Trophoblast cell (in vitro differentiated cells and primary cell): Measurements from ENCODE around the gene FRMD1.

Experiments
- DNase-seq, 2 donors: peaks; one replicate each; pipeline ENCODE4 v3.0.0-alpha.2; 2016
- H2AFZ ChIP-seq: 2 replicates; pipeline ENCODE4 v1.6.1; 2013; ENCODE audit warnings: low read length, moderate library complexity, mild to moderate bottlenecking; ENCODE audit not compliant: insufficient read depth, poor library complexity
- H2AK5ac ChIP-seq: 2 replicates; pipeline ENCODE4 v1.6.1; 2013; ENCODE audit warnings: mild to moderate bottlenecking, low read length
- H2BK120ac ChIP-seq: 2 replicates; pipeline ENCODE4 v1.6.1; 2013; ENCODE audit warnings: low read length, mild to moderate bottlenecking, moderate library complexity; ENCODE audit not compliant: insufficient read depth, poor library complexity
- H2BK12ac ChIP-seq: 2 replicates; pipeline ENCODE4 v1.6.1; 2013; ENCODE audit warnings: mild to moderate bottlenecking, low read length, moderate library complexity
- H2BK5ac ChIP-seq: 2 replicates; pipeline ENCODE4 v1.6.1; 2013; ENCODE audit warnings: low read length, low read depth, moderate library complexity, mild to moderate bottlenecking; ENCODE audit not compliant: poor library complexity
- H3K14ac ChIP-seq: 2 replicates; pipeline ENCODE4 v1.6.1; 2013; ENCODE audit warnings: mild to moderate bottlenecking, low read length
- H3K18ac ChIP-seq: 2 replicates; pipeline ENCODE4 v1.6.1; 2013; ENCODE audit warnings: mild to moderate bottlenecking, low read length
- H3K23ac ChIP-seq: 2 replicates; pipeline ENCODE4 v1.6.1; 2013; ENCODE audit warnings: low read length
- H3K27ac ChIP-seq: 2 replicates; pipeline ENCODE4 v1.5.1; 2013; ENCODE audit warnings: low read depth, mild to moderate bottlenecking, inconsistent platforms, low read length, moderate library complexity
- H3K27me3 ChIP-seq: 2 replicates; pipeline ENCODE4 v1.6.1; 2013; ENCODE audit warnings: inconsistent platforms, mild to moderate bottlenecking, low read length, moderate library complexity; ENCODE audit not compliant: insufficient read depth
- H3K36me3 ChIP-seq, 2 experiments: 1 replicate in 1 of 2; 2 replicates in 1 of 2; pipeline ENCODE4 v1.6.1; 2013; ENCODE audit warnings: low read length in 2 of 2, mild to moderate bottlenecking in 2 of 2, moderate library complexity in 1 of 2; ENCODE audit not compliant: insufficient read depth in 2 of 2, control insufficient read depth in 1 of 2
- H3K4ac ChIP-seq: 2 replicates; pipeline ENCODE4 v1.6.1; 2013; ENCODE audit warnings: low read depth, mild to moderate bottlenecking, low read length, moderate library complexity
- H3K4me1 ChIP-seq, 2 experiments: 1 replicate in 1 of 2; 2 replicates in 1 of 2; pipeline ENCODE4 v1.6.1; 2013; ENCODE audit warnings: low read length in 2 of 2, mild to moderate bottlenecking in 2 of 2, moderate library complexity in 1 of 2; ENCODE audit not compliant: insufficient read depth in 2 of 2, control insufficient read depth in 1 of 2
- H3K4me2 ChIP-seq: 2 replicates; pipeline ENCODE4 v1.6.1; 2013; ENCODE audit warnings: inconsistent platforms, mild to moderate bottlenecking, low read length, moderate library complexity
- H3K4me3 ChIP-seq: 2 replicates; pipeline ENCODE4 v1.5.1; 2013; ENCODE audit warnings: mild to moderate bottlenecking, low read depth, low read length, inconsistent platforms
- H3K79me1 ChIP-seq: one replicate; pipeline ENCODE4 v1.6.1; 2013; ENCODE audit warnings: low read length
- H3K79me2 ChIP-seq: 2 replicates; pipeline ENCODE4 v1.6.1; 2013; ENCODE audit warnings: low read length, mild to moderate bottlenecking; ENCODE audit not compliant: control insufficient read depth, insufficient read depth, poor library complexity
- H3K9ac ChIP-seq: 2 replicates; pipeline ENCODE4 v1.6.1; 2013; ENCODE audit warnings: mild to moderate bottlenecking, low read length
- H3K9me3 ChIP-seq: 2 replicates; pipeline ENCODE4 v1.6.1; 2013; ENCODE audit warnings: low read depth, mild to moderate bottlenecking, control low read depth, inconsistent platforms, low read length; ENCODE audit not compliant: insufficient read depth
- H4K12ac ChIP-seq: 2 replicates; pipeline ENCODE4 v1.6.1; 2013; ENCODE audit warnings: low read depth, mild to moderate bottlenecking, low read length, moderate library complexity
- H4K8ac ChIP-seq: 2 replicates; pipeline ENCODE4 v1.6.1; 2013; ENCODE audit warnings: low read depth, mild to moderate bottlenecking, low read length, moderate library complexity
- H4K91ac ChIP-seq: one replicate; pipeline ENCODE4 v1.6.1; 2013; ENCODE audit warnings: low read depth, mild to moderate bottlenecking, low read length, moderate library complexity
- WGBS: extraction: QIAGEN DNeasy Blood & Tissue Kit; methylation state at CpG from one replicate; pipeline ENCODE4 v1.1.7; 2013; ENCODE audit warnings: missing lambda C conversion rate; ENCODE audit not compliant: insufficient read length, insufficient coverage; ENCODE audit errors: extremely low coverage; 5-methylcytosine and 5-hydroxymethylcytosine counted together

FRMD1 gene

DNA sequence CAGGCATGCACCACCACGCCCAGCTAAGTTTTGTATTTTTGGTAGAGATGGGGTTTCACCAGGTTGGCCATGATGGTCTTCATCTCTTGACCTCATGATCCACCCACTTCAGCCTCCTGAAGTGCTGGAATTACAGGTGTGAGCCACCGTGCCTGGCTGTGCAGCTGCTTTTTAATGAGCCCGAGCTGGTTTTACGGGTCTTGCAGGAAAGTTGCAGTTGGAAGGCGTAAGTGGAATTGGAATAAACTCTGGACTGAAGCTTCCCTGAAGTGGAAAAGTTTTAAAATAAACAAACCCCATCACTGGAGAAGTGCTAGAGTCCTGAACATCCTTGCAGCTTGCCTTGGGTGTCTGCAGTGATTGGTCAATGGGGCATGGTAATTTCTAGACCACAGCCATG, 41.2 kb downstream of the FRMD1 start:
- Histone ChIP-seq H3K9me3 (peaks cover 24% of the 10 kb centered on the region), H4K91ac (no peak overlapping the region), H3K36me3 (no peaks in the 10 kb centered on the region), H3K79me1 (no peaks in the 10 kb centered on the region), H3K4me2 (no peak overlapping the region), H3K27ac (no peak overlapping the region), H2BK5ac (no peak overlapping the region), H3K4me3 (no peak overlapping the region), H2BK12ac (no peak overlapping the region), H4K12ac (no peak overlapping the region), H3K23ac (no peak overlapping the region), H3K9ac (no peak overlapping the region), H3K79me2 (no peaks in the 10 kb centered on the region), H2AFZ (no peak overlapping the region), H4K8ac (no peak overlapping the region), H3K27me3 (no peaks in the 10 kb centered on the region), H3K4me1 (peaks cover 0 to 9% of the 10 kb centered on the region in 2 experiments), H3K14ac (no peak overlapping the region), H3K4ac (no peak overlapping the region), H3K18ac (no peak overlapping the region), H2AK5ac (no peak overlapping the region), H2BK120ac (no peak overlapping the region)
- peak; percentile 65 to 76 for DNase-seq
- WGBS, result no CpG with 5 or more reads among the region's 5 CpGs

DNA sequence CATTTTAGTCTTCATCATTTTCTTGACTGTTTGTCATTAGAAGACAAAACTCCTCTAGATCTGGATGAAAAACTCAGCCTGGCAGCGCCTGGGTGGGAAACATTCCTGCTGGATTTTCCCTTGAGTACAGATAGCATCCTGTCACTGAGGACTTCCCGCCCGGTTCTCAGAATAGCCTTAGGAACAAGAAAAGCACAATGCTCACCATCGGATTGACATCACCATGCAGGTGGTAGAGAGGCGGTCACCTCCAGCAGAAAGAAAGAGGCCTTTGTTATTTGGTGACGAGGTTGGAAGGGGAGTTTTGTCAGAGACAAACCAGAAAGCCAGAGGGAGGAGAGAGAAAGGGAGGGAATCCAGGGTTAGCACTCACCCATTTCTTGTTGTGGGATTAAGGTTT, 41.8 kb downstream of the FRMD1 start:
- H2BK120ac ChIP-seq, result no peak overlapping the region
- no peaks in the 10 kb centered on the region for H3K36me3 ChIP-seq
- no CpG with 5 or more reads among the region's 6 CpGs for WGBS
- H3K27me3 ChIP-seq, result no peaks in the 10 kb centered on the region
- no peak overlapping the region for H4K12ac ChIP-seq
- H3K9me3 ChIP-seq, result peaks cover 21% of the 10 kb centered on the region
- no peak overlapping the region for H2BK12ac ChIP-seq
- H3K4me3 ChIP-seq, result no peak overlapping the region
- H3K18ac ChIP-seq, result no peak overlapping the region
- peaks cover 2 to 11% of the 10 kb centered on the region in 2 experiments for H3K4me1 ChIP-seq
- H3K79me2 ChIP-seq, result no peaks in the 10 kb centered on the region
- no peak overlapping the region for H4K8ac ChIP-seq
- H3K9ac ChIP-seq, result no peak overlapping the region
- H2AFZ ChIP-seq, result no peak overlapping the region
- DNase-seq, result peak; percentile 33 to 41
- no peak overlapping the region for H3K4me2 ChIP-seq
- no peak overlapping the region for H3K4ac ChIP-seq
- no peak overlapping the region for H2BK5ac ChIP-seq
- H3K14ac ChIP-seq, result no peak overlapping the region
- no peak overlapping the region for H2AK5ac ChIP-seq
- no peak overlapping the region for H3K23ac ChIP-seq
- peaks cover 2% of the 10 kb centered on the region for H3K79me1 ChIP-seq
- no peak overlapping the region for H4K91ac ChIP-seq
- H3K27ac ChIP-seq, result no peak overlapping the region

DNA sequence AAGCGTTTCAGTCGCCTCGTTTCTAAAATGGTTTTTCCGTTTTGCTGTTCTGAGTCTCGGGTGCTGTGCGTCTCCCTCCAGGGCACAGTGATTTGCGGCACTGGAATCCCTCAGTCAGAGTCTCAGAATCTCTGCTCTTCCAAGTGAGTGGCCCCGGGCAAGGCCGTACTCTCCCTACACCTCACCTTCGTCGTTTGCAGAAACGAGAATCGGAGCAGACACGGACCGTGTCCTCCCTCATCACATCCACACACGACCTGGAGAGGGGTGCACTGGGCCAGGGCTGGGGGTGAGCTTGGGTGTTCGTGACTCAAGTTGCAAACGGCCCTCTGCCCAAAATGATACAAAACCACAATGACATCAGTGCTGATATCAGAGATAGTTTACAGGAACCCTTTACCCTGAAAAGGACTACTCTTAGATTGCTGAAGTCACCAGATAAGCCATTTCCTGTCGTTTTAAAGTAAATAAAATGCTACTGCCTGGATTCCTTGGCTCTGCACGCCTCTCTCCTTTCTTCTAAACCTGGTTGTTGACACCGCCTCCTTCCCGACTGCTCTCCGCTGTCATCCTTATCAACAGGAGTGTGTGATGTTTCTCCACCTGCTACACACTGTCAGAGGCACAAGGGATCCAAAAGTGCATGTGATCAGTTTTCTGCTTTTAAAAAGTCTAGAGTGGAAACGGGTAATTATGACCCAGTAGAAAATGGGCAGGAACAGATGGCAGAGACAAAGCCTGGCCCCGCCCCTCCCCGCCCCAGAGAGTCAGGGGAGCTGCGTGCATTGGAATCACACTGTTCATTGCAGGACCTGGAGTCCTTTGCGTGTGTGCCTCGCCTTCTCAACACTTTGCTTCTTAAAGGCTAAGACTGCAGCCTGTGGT, 43.1 kb downstream of the FRMD1 start:
- no peaks in the 10 kb centered on the region for H3K36me3 ChIP-seq
- WGBS, result no CpG with 5 or more reads among the region's 29 CpGs
- no peaks in the 10 kb centered on the region for H3K27me3 ChIP-seq
- H3K23ac ChIP-seq, result no peak overlapping the region
- H3K4me1 ChIP-seq, result peaks cover 5 to 17% of the 10 kb centered on the region in 2 experiments
- H2BK12ac ChIP-seq, result no peak overlapping the region
- H3K14ac ChIP-seq, result no peak overlapping the region
- H3K27ac ChIP-seq, result no peak overlapping the region
- H2BK120ac ChIP-seq, result no peak overlapping the region
- no peak overlapping the region for H3K9ac ChIP-seq
- H3K79me1 ChIP-seq, result peaks cover 3% of the 10 kb centered on the region
- DNase-seq, result peak; percentile 87 to 89
- H3K4me3 ChIP-seq, result no peak overlapping the region
- peaks cover 14% of the 10 kb centered on the region for H3K9me3 ChIP-seq
- peak overlapping the region; percentile 0 for H3K4me2 ChIP-seq
- H3K79me2 ChIP-seq, result no peaks in the 10 kb centered on the region
- H4K91ac ChIP-seq, result no peak overlapping the region
- H3K18ac ChIP-seq, result no peak overlapping the region
- no peak overlapping the region for H2AK5ac ChIP-seq
- no peak overlapping the region for H4K8ac ChIP-seq
- H4K12ac ChIP-seq, result no peak overlapping the region
- no peak overlapping the region for H3K4ac ChIP-seq
- no peak overlapping the region for H2AFZ ChIP-seq
- H2BK5ac ChIP-seq, result no peak overlapping the region

DNA sequence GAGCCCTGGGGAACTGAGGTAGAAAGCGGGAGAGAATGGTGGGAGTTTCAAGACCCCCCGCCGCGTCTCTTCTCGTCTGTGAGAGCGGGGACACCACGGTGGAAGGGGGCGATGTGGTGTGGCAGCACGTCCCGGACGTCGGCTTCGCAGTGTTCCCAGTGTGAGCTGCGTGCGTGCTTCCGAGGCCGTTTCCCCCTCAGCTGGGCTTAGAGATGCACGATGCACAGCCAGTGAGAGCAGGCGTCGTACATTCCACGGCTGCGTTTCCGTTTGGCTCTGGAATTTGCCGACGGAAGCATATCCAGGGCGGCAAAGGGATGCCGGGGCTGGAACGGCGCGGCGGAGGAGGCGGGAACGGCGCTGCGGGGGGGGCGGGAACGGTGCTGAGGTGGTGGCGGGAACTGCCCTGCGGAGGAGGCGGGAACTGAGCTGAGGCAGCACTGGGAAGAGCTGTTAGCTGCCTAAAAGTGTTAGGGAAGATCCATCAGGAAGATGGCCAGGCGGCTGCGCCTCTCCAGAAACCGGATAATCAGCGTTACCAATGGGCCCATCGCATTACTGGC, 43.8 kb downstream of the FRMD1 start:
- H2BK5ac ChIP-seq, result no peak overlapping the region
- peak overlapping the region; percentile 0 for H3K4me2 ChIP-seq
- H2AK5ac ChIP-seq, result no peak overlapping the region
- H3K4me1 ChIP-seq, result peaks cover 5 to 20% of the 10 kb centered on the region in 2 experiments
- no peaks in the 10 kb centered on the region for H3K36me3 ChIP-seq
- H3K18ac ChIP-seq, result no peak overlapping the region
- no peak overlapping the region for H3K27ac ChIP-seq
- peaks cover 3% of the 10 kb centered on the region for H3K79me1 ChIP-seq
- H4K12ac ChIP-seq, result no peak overlapping the region
- H3K14ac ChIP-seq, result no peak overlapping the region
- H3K4ac ChIP-seq, result no peak overlapping the region
- WGBS, result no CpG with 5 or more reads among the region's 45 CpGs
- no peak overlapping the region for H3K23ac ChIP-seq
- H3K4me3 ChIP-seq, result no peak overlapping the region
- no peak overlapping the region for H3K9ac ChIP-seq
- H3K27me3 ChIP-seq, result no peaks in the 10 kb centered on the region
- no peaks in the 10 kb centered on the region for H3K79me2 ChIP-seq
- peak overlapping the region; percentile 0 for H4K91ac ChIP-seq
- DNase-seq, result peak; percentile 54 to 71
- H2BK120ac ChIP-seq, result no peak overlapping the region
- no peak overlapping the region for H2BK12ac ChIP-seq
- no peak overlapping the region for H4K8ac ChIP-seq
- no peak overlapping the region for H2AFZ ChIP-seq
- peaks cover 12% of the 10 kb centered on the region for H3K9me3 ChIP-seq
